GM19324 (cell line): Measurements from ENCODE around the gene NRAP.

Source experiments
- ATAC-seq: cut with Tn5 transposase; IDR thresholded peaks from one replicate; pipeline ENCODE4 v1.9.1; 2021; ENCODE audit warnings: mild to moderate bottlenecking, moderate library complexity; ENCODE audit not compliant: unreplicated experiment, low FRiP score

Gene NRAP

DNA sequence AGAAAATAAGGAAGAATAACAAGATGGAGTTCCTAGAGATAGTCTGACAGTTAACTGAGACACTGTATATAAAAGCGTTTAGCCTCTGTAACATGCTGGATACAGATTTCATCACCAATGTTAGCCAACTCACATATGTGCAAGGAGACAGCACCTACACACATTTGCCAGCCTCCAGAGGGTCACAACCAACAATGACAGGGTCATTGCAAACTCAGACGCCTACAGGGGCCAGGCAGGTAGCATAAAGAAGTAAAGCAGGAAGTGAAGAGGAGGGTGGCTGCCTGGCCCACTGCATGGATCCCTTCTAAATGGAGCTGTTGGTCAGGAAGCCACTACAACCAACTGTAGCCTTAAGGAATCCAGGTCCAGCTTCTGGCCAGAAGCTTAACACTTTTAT lies 50.4 kb downstream of the NRAP start:
- ATAC-seq: no peak

DNA sequence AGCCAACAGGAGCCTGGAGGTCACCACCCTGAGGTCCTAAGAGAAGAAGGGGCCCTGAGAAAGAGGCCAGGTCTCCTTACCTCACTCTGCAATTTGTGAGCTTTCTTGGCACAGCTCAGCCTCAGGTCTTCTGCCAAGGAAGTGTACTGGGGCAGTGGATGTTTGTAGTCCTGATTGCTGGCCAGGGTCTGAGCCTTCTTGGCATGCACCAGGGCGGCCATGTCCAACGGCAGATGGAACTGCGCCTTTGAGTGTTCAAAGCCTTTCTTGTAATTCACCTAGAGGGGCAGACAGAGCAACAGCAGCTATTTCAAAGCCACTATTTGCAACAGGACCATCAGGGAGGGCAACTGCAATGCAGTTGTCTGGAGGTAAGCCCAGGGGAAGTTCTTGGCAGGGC lies 51.7 kb downstream of the NRAP start:
- no peak for ATAC-seq

DNA sequence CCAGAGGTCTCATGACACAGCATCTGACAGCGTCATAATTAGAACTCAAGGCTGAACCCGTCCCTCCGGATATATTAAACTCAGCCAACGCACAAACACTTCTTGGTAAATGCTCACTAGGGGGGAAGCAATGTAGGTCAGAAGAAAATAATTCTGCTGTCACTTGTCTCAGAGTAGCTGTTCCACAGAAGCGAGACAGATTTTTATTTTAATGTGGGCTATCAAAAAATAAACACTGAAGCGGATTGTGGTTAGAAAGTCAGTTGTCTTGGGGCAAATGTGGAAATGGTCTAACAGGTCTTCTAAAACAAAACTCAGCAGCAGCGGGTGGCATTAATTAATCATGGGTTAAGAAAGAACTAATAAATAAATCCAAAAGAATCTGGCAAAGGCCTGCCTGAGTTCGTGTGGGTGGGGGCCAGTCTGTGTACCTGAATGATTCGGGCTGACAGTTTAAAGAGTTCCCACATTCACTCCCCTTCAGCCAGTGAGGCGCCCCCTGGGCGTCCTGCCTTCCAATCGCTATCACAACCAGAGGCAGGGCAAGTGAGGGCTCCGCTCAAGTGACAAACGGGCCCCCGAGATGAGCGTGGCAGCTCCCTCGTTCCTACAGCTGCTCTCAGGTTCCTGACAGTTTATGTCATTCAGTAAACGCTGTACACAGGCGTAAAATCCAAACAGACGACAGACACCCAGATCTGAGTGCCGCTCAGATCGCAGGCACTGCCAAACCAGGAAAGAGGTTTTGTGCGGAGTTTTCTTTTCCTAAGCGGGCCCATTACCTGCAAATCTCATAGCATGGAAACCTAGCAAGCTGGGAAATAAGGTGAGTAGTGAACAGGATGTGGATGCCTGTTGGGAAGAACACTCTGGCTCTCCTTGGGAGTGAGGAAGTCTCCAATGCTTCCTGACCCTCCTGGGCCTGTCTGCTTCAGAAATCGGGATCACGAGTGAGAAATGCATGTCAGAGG lies 52.9 kb downstream of the NRAP start:
- ATAC-seq: no peak

- no peak for ATAC-seq
Measured at GRCh38 chr10:113609704-113610108, 54.1 kb downstream of the NRAP start.

GRCh38 chr10:113605268-113605978 lies 58.4 kb downstream of the NRAP start:
- no peak for ATAC-seq

DNA sequence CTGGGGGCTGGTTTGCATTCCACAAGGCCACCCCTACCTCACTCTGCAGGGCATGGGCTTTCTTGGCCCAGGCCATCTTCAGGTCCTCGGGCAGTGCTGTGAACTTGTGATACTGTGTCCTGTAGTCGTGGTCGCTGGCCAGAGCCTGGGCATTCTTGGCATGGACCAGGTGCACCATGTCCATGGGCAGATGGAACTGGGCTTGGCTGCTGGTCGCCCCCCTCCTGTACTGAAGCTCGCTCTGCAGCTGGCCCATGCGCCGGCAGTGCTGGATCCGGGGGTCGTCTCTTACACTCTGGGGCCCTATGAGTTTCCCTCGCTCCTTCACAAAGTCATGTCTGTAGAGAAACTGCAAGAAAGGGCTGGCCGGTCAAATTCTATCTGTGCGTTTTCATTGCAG lies 59.3 kb downstream of the NRAP start:
- no peak for ATAC-seq

GRCh38 chr10:113603057-113603777 lies 60.6 kb downstream of the NRAP start:
- ATAC-seq: no peak

DNA sequence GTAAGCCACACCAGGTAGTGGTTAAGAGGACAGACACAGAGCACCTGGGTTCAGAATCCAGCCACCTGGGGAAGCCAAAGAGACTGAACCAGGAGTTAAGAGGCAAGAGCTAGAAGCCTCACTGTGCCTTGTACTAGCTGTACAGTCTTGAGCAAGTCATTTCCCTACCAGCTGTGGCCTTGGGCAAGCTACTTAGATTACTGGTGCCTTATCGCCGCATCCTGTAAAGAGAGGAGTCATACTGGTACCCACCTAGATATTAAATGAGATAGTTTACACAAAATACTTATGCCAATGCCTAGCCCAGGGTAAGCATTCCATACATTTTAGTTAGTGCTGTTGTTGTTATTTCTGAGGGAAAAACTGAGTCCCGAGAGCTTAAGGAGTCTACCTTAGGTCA lies 63.3 kb downstream of the NRAP start:
- no peak for ATAC-seq

DNA sequence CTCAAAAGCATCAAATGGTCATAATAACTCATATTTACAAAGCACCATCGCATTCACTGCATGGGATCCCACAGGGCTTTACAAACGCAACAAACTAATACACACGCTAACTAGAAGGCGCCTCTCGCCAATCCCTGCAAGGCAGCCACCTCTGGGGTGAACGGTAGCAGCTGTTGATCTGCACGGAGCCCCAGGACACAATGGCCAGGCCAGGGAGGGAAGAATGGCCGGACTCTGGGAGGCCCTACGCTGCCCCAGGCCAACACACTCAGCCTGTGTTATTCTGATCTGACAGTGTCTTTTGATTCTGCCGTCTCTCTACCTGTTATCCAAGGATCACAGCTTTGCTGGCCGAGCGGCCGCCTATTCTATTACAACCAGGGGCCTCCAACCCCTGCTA lies 69.2 kb downstream of the NRAP start:
- ATAC-seq: no peak

DNA sequence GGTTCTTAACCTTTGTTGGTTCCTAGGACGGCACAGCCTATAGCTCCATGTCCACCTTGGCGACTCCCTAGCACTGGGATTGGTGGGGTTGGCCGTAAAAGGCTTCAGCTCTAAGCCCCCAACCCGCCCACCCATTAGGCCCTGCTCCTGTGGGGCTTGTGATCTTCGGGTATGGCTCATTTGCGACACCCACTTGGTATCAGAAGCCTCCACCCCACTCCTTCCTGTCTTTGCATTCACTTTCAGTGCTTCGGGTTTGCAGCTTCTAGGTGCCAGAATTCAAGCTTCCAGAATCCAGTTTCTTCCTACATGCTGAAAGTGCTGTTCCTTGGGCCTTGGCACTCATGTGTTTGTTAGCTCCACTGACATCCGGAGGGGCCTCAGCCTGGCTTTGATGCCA lies 71.5 kb downstream of the NRAP start:
- ATAC-seq: no peak

DNA sequence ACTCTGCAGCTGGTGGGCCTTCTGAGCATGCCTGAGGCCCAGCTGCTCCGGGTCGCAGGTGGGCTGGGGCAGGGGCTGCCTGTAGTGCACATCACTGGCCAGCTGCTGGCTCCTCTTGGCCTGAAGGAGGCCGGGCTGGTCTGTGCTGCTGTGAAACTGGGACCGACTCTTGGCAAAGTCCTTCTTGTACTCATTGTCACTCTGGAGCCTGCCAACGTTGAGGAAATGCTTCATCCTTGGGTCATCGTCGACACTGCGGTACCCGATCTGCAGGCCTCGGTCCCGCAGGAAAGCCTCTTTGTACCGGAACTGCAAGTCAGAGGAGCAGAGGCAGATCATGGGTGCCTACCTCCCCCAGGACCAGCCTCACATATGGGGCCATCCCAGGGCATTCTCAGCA lies 73.3 kb downstream of the NRAP start:
- no peak for ATAC-seq

- ATAC-seq: no peak
Measured at GRCh38 chr10:113589201-113589770, 74.6 kb downstream of the NRAP start.

GRCh38 chr10:113585949-113586348 lies 77.9 kb downstream of the NRAP start:
- ATAC-seq: no peak

- ATAC-seq: no peak
Measured at GRCh38 chr10:113583571-113583970, 80.3 kb downstream of the NRAP start.

GRCh38 chr10:113581092-113581491 lies 82.7 kb downstream of the NRAP start:
- ATAC-seq: no peak

GRCh38 chr10:113578773-113579172 lies 85.1 kb downstream of the NRAP start:
- ATAC-seq: no peak

DNA sequence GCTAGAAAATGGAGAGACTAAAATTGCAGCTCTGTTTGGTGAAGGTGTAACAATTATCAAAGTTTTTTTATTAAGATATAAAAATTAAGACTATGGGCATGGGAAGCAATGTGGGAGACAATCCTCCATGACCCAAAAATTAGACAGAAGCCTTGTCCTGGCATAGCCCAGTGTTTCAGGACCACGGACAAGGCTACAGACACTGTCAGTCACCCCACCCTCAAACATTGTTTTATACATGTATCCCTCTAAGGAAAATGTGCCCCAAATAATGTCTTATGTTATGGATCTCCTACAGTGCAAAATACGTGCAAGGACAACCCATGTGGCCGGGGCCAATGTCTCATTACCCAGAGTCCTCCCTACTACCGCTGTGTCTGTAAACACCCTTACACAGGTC lies 87.0 kb downstream of the NRAP start:
- ATAC-seq: no peak

DNA sequence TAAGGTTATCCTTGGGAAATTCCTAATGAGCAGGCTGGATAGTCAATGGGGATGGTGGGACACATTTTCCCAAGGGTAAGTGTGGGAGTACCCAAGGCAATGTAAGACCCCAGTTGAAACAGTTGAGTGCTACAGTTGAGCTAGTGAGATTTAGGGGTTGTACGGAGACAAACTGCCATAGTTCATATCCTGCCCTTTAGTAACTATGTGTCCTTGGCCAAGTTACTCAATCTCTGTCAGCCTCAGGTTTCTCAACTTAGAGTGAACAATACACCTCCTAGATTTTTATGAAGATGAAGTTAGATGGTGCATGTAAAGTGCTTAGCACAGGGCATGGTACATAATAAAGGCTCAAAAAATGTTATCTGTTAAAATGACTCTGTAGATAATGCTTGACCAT lies 90.5 kb downstream of the NRAP start:
- no peak for ATAC-seq

- no peak for ATAC-seq
Measured at GRCh38 chr10:113572520-113573290, 91.1 kb downstream of the NRAP start.

DNA sequence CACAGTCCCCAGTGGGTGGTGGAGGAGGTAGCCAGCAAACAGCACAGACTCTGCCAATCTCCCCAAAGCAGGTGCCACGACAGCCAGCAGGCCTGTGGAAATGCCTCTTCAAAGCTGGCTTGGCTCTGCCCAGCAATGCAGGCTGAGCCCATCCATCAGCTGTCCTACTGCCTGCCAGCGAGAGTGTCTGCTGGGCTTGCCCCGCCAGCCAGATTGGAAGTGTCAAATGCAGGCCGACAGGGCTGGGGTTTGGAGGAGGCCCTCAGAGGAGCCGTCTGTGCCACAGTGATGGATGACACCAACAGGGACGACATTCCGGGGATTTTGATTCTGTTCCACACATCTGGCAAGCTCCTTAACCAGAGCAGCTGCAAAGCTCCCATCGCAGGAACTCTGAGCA lies 94.3 kb downstream of the NRAP start:
- no peak for ATAC-seq
